ENCODE data around the gene AIG1. TPM values are rescaled to one million over a fixed set of nuclear protein-coding genes. Genes with fewer than 3 reads are reported as not detected.

Gene AIG1
- total RNA-seq, 6 experiments from 2014 or later, result 50.7 to 70.5 (median 52.5) TPM

GRCh38 chr6:143179096-143179495 is 118.4 kb downstream of the AIG1 start:
- Mint-ChIP-seq H3K4me1 (ENCODE audit: low read depth) (peaks cover 23% of the 10 kb centered on the region), H3K27ac (no peak overlapping the region), H3K27me3 (ENCODE audit: insufficient read depth) (no peaks in the 10 kb centered on the region; the same call in 1 of the 2 replicates), H3K9me3 (peaks cover 10% of the 10 kb centered on the region; the same call in 1 of the 2 replicates), H3K4me3 (no peak overlapping the region), H3K36me3 (ENCODE audit: low read depth) (peaks cover 34% of the 10 kb centered on the region)
- DNase-seq, result no peak
- TF ChIP-seq, protein P1, sequence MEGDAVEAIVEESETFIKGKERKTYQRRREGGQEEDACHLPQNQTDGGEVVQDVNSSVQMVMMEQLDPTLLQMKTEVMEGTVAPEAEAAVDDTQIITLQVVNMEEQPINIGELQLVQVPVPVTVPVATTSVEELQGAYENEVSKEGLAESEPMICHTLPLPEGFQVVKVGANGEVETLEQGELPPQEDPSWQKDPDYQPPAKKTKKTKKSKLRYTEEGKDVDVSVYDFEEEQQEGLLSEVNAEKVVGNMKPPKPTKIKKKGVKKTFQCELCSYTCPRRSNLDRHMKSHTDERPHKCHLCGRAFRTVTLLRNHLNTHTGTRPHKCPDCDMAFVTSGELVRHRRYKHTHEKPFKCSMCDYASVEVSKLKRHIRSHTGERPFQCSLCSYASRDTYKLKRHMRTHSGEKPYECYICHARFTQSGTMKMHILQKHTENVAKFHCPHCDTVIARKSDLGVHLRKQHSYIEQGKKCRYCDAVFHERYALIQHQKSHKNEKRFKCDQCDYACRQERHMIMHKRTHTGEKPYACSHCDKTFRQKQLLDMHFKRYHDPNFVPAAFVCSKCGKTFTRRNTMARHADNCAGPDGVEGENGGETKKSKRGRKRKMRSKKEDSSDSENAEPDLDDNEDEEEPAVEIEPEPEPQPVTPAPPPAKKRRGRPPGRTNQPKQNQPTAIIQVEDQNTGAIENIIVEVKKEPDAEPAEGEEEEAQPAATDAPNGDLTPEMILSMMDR (IDR thresholded peaks at IDR 0.05), result no peak

- Mint-ChIP-seq H3K4me3 (no peak overlapping the region), H3K27ac (no peak overlapping the region), H3K4me1 (ENCODE audit: low read depth) (peaks cover 23% of the 10 kb centered on the region), H3K36me3 (ENCODE audit: low read depth) (peaks cover 26% of the 10 kb centered on the region), H3K27me3 (ENCODE audit: insufficient read depth) (no peaks in the 10 kb centered on the region; the same call in 1 of the 2 replicates), H3K9me3 (peaks cover 3% of the 10 kb centered on the region; the same call in 1 of the 2 replicates)
- no peak for DNase-seq
- TF ChIP-seq, protein P1 (IDR thresholded peaks at IDR 0.05), result no peak
These were observed 119.4 kb downstream of the AIG1 start for GRCh38 chr6:143179901-143180612.

GRCh38 chr6:143180826-143181225 is 120.1 kb downstream of the AIG1 start:
- Mint-ChIP-seq H3K27me3 (ENCODE audit: insufficient read depth) (no peaks in the 10 kb centered on the region; the same call in 1 of the 2 replicates), H3K36me3 (ENCODE audit: low read depth) (peaks cover 18% of the 10 kb centered on the region), H3K27ac (no peak overlapping the region), H3K4me1 (ENCODE audit: low read depth) (peaks cover 18% of the 10 kb centered on the region), H3K4me3 (no peak overlapping the region), H3K9me3 (no peaks in the 10 kb centered on the region)
- TF ChIP-seq, protein P1 (IDR thresholded peaks at IDR 0.05), result no peak
- no peak for DNase-seq

DNA sequence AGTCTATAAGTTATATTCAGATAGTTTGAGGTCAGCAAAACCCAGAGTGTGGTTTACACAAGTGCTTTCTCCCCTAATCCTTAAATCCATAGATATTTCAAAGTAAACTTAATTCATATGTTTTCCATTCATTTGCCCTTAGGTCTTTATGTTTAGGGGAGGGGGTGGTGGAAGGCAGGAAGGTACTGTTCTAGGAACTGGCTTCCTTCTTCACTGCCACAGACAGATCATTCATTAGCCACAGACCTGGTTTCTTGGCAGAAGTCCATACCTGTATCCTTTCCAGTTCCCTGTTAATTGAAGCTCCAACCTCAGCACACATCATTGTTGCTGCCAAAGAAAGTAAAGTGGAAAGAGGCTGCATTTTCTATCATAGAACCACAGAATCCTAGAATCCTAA is 123.0 kb downstream of the AIG1 start:
- DNase-seq, result no peak
- Mint-ChIP-seq H3K27ac (no peak overlapping the region), H3K4me1 (ENCODE audit: low read depth) (peaks cover 13% of the 10 kb centered on the region), H3K4me3 (no peak overlapping the region), H3K36me3 (ENCODE audit: low read depth) (peaks cover 16% of the 10 kb centered on the region), H3K9me3 (no peaks in the 10 kb centered on the region), H3K27me3 (ENCODE audit: insufficient read depth) (no peaks in the 10 kb centered on the region; the same call in 1 of the 2 replicates)
- TF ChIP-seq, protein P1 (IDR thresholded peaks at IDR 0.05), result no peak

- TF ChIP-seq, protein P1 (IDR thresholded peaks at IDR 0.05), result no peak
- H3K4me3 Mint-ChIP-seq, result no peak overlapping the region
- no peaks in the 10 kb centered on the region; the same call in 1 of the 2 replicates for H3K27me3 Mint-ChIP-seq (ENCODE audit: insufficient read depth)
- no peak overlapping the region for H3K27ac Mint-ChIP-seq
- H3K9me3 Mint-ChIP-seq, result no peaks in the 10 kb centered on the region
- peaks cover 25% of the 10 kb centered on the region for H3K4me1 Mint-ChIP-seq (ENCODE audit: low read depth)
- peaks cover 21% of the 10 kb centered on the region for H3K36me3 Mint-ChIP-seq (ENCODE audit: low read depth)
- no peak for DNase-seq
These were observed 124.6 kb downstream of the AIG1 start for GRCh38 chr6:143185288-143185687.

All from HFFc6 (cell line).